ENCODE data around the gene TSHZ2.

GRCh38 chr20:53165452-53165851 is 193.3 kb downstream of the TSHZ2 start:
- TF ChIP-seq GATA3 (IDR thresholded peaks at IDR 0.05; ENCODE audit: low read depth, low read length) (no peak), GATA2 (IDR thresholded peaks at IDR 0.05; ENCODE audit: low read depth, low read length) (no peak)
